NCI-H82 treated with DMSO at 0.1 percent for 48 hours (cell line): ENCODE measurements around the gene MTFMT.
"Not testable (repeated sequence)": the region's sequence is repeated elsewhere in the genome, so short reads cannot be mapped to it uniquely, and the experiment has no call there.

Experiments used
- DNase-seq: peaks from one replicate; lab custom pipeline; 2025; ENCODE audit not compliant: unreplicated experiment; lab: John Stamatoyannopoulos, UW

MTFMT gene

GRCh38 chr15:65040461-65040860 lies 11.0 kb upstream of the MTFMT start:
- DNase-seq = no peak

GRCh38 chr15:65038836-65039235 lies 9.4 kb upstream of the MTFMT start:
- DNase-seq = no peak

GRCh38 chr15:65038428-65038827 lies 9.0 kb upstream of the MTFMT start:
- DNase-seq = no peak

- no peak for DNase-seq
Observed at GRCh38 chr15:65037309-65037708, 7.9 kb upstream of the MTFMT start.

- no peak for DNase-seq
Observed at GRCh38 chr15:65034719-65035118, 5.3 kb upstream of the MTFMT start.

DNA sequence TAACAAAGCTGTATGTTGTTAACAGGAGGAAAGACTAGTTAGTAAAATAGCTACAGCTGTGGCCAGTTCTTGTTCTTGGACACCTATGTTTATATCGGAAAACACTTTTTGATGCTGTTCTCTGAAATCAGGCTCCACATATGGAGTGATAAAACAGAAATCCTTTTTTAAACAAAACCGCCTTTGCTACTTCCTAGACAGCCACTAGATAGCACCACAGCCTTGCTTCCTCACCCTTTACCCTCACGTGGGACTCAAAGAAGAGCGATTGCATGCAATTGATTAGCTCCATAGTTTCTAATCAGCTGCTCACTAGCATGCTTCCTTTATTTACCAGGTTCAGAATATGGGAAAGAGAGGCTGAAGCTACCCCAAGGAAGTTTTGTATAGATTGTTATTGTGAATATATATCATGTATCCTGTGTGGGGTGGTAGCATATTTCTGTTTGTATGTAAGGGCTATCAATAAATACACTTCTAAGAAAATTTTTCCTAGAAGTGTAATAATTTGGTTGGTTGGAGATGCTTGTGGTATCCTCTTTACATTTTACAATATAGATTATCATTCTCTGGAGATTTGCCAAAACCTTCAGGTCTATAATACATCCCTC lies 4.3 kb upstream of the MTFMT start:
- DNase-seq = peak; percentile 46

DNA sequence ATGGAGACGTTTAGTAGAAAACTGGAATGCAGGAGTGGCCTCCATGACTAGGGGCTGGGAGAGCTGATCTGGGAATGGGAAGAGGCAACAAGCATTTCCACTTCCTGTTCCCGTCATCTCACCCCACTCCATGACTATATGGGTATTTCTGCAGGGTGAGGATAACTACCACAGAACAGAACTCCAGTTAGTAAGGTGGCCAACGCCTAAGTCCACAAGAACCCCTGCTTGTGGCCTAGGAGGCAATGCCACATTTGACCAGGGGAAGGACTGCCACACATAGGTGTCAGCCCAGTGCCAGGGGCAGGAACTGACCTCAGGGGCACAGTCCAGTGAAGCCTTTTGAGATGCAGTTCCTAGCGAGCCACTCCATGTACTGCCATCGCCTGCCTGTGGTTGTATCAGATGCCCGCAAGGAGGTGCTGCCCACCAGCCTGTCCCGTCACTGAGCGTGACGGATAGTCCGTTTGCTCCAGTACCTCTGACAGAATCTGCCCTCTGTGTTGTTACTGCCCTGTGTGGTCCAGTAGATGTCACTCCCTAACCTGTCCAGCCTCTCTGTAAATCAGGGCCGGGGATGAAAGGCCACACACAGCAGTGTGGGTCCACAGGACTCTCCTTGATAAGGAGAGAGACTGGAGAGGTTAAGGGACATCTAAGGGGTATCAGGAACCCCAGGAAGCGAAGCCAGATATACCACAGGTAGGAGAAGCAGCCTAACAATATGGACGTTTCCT lies 3.5 kb upstream of the MTFMT start:
- peak; percentile 77 for DNase-seq

DNA sequence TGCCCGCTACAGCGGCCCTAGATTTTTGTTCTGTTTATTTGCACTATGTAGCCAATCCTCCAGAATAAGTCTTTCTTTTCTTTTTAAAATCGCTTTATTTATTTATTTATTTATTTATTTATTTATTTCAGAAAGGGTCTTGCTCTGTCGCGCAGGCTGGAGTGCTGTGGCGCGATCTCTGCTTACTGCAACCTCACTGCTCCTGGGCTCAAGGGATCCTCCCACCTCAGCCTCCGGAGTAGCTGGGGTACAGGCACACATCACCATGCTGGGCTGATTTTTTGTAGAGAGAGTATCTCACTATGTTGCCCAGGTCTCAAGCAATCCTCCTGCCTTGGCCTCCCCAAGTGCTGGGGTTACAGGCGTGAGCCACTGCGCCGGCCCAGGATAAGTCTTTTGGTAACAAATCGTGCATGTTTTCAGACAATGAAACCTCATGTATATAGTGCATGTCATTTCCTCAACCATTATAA lies 333 bp upstream of the MTFMT start:
- no peak for DNase-seq

DNA sequence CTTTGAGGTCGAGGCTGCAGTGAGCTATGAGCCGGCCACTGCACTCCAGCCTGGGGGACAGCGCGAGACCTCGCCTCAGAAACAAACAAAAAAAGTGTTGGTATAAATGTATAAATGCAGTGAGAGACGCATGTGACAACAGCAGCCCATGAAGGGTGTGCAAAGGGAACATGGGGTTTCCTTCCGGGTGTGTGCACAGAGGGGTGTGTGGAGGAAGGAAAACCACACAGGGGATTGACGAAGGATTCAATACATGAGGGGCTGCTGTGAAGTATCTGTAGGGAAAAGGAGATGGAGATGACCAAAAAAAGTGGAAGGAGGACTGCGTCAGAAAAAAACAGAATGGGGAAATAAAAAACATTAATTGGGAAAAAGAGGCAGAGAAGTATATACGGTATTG lies 1.1 kb downstream of the MTFMT start:
- DNase-seq = no peak

DNA sequence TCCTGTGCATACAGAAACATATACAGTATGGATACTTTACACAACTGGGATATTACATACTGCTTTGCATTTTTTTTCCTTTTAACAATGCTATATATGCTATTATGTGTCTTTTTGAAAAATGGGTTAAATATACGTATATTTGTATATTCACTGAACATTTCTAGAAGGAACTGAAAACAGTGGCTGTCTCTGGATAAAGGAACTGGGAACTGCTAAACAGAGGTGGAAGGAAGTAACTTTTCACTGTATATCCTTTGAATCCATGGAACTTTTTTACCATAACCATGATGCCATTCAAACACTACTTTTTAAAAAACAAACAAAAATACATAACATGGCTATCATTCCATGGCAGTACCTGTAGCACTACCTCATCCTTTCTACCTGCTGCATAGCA lies 1.8 kb downstream of the MTFMT start:
- no peak for DNase-seq

- DNase-seq = no peak
Observed at GRCh38 chr15:65026756-65027155, 2.7 kb downstream of the MTFMT start.

DNA sequence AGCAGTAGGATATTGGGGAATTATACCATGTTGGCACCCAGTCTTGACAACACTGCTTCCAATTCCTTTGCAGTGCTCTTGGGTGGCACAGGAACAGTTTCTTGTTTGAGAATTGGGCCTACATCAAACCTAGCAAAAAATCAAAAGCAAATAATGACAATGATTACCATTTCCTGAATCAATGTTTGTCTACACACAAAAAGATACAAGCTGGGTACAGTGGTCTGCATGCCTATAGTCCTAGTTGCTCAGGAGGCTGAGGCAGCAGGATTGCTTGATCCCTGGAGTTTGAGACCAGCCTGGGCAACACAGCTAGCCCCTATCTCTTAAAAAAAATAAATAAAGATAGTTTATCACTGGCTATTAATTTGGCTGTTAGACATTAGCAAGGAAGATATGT lies 8.0 kb downstream of the MTFMT start:
- no peak for DNase-seq

GRCh38 chr15:65020419-65020818 lies 9.0 kb downstream of the MTFMT start:
- DNase-seq = no peak

DNA sequence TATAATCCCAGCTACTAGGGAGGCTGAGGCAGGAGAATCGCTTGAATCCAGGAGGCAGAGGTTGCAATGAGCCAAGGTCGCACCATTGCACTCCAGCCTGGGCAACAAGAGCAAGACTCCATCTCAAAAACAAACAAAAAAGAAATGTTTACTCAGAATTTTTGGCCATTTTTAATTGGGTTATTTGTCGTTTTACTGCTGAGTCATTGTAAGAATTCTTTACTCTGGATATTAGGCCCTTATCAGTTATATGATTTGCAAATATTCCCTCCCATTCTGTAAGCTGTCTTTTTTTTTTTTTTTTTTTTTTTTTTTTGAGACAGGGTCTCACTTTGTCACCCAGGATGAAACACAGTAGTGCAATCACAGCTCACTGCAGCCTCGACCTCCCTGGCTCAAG lies 18.2 kb downstream of the MTFMT start:
- DNase-seq = not testable (repeated sequence)

- DNase-seq = no peak
Observed at GRCh38 chr15:65008983-65009382, 20.5 kb downstream of the MTFMT start.

GRCh38 chr15:65006876-65007275 lies 22.6 kb downstream of the MTFMT start:
- no peak for DNase-seq

- no peak for DNase-seq
Observed at GRCh38 chr15:65004993-65005392, 24.4 kb downstream of the MTFMT start.

GRCh38 chr15:64997745-64998375 lies 31.6 kb downstream of the MTFMT start:
- no peak for DNase-seq

- no peak for DNase-seq
Observed at GRCh38 chr15:64997066-64997465, 32.4 kb downstream of the MTFMT start.

- no peak for DNase-seq
Observed at GRCh38 chr15:64993290-64993689, 36.1 kb downstream of the MTFMT start.

GRCh38 chr15:64991536-64992135 lies 37.8 kb downstream of the MTFMT start:
- no peak for DNase-seq

DNA sequence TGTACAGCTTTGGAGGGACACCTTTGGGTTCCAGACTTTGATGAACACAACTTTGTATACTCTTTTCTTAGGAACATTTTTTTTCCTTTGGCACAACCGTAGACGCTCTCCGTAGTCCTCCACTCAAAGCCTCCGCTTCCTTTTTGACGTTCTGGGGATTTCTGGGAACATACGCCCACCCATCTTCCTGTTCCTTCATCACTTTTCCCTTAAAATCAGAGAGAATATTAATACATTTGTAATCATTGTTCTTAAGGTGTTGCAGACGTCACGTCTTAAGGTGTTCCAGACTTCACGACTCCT lies 39.3 kb downstream of the MTFMT start:
- no peak for DNase-seq
